CD4-positive, alpha-beta T cell treated with Interleukin-4 for 1 hour (primary cell): ENCODE data around the gene NT5E.

Source experiments
- DNase-seq, 2 donors: peaks; one replicate each; pipeline ENCODE4 v3.0.0-alpha.2; 2020 to 2022

The NT5E gene

GRCh38 chr6:85422996-85423395 lies 26.9 kb upstream of the NT5E start:
- DNase-seq: no peak

- DNase-seq: no peak
Measured at GRCh38 chr6:85424981-85425380, 24.9 kb upstream of the NT5E start.

- DNase-seq: no peak
Measured at GRCh38 chr6:85425997-85426396, 23.9 kb upstream of the NT5E start.

- no peak for DNase-seq
Measured at GRCh38 chr6:85428486-85428885, 21.4 kb upstream of the NT5E start.

- no peak for DNase-seq
Measured at GRCh38 chr6:85429346-85429745, 20.5 kb upstream of the NT5E start.

DNA sequence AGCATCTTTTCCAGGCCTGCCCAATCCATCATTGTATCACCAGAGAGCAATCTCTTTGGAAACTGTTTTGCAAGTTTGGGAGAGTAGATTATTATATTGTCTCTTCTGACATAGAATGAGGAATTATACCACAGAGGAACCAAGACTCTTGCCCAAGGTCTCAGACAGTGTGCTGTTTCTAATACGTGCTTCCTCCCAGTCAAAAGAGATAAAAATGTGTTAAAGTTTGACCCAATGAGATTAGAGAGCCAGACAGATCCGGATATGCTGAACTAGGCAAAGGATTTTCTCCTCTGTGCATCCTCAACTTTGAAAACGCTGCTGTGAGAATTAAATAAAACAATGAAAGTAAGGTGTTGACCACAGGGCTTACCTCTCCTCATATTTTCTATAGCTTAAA lies 18.6 kb upstream of the NT5E start:
- no peak for DNase-seq

DNA sequence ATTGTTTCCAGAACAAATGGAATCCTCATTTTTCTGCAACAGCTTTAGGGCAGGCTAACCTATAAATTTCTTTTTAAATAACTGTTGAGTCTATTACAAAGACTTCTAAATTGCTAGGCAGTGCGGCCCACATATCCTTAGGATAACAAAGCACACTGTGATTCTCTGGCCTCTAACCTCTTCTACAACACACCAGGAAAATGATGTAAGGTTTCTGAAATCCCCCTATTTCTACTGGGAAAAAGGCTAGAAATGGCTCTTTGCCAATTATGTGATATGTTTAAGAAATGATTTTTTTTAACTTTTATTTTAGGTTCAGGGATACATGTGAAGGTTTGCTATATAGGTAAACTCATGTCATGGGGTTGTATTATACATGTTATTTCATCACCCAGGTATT lies 17.3 kb upstream of the NT5E start:
- DNase-seq: no peak

- no peak for DNase-seq
Measured at GRCh38 chr6:85435851-85436250, 14.0 kb upstream of the NT5E start.

DNA sequence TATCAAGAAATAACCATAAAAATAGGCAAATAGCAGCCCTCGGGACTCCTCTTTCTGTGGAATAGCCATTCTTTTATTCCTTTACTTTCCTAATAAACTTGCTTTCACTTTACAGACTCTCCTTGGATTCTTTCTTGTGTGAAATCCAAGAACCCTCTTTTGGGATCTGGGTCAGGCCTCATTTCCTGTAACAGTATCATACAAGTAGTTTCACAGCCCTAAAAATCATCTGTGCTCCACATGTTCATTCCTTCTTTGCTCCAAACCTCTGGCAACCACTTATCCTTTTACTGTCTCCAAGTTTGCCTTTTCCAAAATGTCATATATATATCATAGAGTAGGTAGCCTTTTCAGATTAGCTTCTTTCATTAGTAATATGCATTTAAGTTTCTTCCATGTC lies 13.5 kb upstream of the NT5E start:
- DNase-seq: no peak

DNA sequence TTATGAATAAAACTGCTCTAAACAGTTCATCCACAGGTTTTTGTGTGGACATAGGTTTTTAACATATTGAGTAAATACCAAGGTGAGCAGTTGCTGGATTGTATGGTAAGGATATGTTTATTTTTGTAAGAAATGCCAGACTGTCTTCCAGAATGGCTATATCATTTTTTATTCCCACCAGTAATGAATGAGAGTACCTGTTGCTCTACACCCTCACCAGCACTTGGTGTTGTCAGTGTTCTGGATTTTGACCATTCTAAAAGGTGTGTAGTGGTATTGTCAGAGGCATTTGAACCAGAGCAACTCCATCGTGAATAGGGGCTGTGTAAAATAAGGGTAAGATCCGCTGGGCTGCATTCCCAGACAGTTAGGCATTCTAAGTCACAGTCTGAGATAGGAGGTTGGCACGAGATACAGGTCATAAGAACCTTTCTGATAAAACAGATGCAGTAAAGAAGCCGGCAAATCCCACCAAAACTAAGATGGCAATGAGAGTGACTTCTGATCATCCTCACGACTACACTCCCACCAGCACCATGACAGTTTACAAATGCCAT lies 12.9 kb upstream of the NT5E start:
- no peak for DNase-seq

DNA sequence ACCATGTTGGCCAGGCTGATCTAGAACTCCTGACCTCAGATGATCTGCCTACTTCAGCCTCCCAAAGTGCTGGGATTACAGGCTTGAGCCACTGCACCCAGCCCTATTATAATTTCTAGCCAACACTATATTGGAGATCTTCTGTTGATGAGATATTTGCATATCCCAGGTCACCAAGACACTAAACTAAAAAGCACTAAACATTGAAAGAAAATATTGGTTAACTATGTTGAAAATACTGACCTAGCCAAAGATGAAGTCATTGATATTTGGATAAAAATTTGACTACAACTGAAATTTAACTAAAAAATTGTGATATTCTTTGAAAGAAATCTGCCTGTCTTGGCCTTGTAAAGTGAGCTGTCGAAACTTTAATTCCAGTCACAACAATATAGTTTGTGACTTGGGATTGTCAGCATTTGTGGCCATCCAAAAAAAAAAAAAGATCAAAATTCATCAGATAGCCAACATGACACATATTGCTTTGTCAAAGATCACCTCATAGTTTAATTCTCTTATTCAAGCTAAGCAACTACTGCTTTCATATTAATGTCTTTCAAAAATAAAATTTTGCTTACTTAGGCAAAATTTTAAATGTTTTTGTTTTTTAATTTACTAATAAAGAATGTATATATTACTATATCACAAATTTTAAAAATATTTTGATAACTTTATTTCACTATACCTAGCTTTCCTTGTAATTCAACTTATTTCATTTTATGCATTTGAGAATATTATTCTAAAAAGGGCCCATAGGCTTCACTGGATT lies 6.3 kb upstream of the NT5E start:
- no peak for DNase-seq

DNA sequence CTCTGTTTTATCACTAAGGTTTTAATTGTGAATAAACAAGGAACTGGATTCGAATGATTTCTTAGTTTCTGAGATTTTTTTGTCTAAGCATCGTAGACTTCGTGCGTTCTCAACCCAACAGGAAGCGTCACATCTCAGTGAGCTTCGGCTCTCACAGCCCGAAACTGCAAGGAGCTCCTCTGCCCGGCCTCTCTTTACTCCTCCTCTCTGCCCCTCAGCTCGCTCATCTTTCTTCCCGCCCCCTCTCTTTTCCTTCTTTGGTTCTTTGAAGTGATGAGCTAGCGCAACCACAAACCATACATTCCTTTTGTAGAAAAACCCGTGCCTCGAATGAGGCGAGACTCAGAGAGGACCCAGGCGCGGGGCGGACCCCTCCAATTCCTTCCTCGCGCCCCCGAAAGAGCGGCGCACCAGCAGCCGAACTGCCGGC lies 480 bp upstream of the NT5E start:
- DNase-seq: peak; percentile 18 to 48

DNA sequence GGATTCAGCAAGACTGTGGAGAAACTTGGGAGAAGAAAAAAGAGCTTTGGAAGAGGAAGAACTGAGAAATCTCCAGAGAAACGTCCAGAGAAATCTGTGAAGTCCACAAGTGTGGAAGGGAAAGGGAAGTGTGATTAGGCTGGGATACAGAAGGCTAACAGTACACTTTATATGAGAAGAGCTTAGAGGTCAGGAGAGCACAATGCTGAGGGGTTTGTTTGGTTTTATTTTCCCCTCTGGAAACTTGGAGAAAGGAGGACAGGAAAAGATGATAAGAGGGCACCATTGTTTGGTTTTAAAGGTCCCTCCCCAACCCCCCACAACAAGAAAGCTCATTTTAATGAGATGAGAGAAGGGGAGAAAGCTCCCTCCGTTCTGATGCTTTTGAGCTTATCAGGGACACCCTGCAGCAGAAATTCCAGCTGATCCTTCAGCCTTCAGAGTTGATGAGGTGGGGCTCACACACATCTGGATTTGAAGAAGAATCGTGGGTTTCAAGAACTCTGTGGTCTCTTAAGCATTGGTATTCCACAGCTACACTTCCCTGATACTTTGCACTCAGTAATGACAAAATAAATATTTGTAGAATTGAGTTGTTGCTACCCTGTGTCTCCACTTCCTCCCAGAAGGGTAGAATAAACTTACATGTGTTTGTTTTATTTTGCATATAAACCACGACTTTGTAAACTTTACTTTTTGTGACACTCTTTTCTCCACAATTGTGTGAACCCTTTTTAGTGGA lies 1.9 kb downstream of the NT5E start:
- no peak for DNase-seq

- no peak for DNase-seq
Measured at GRCh38 chr6:85452441-85452881, 2.6 kb downstream of the NT5E start.

GRCh38 chr6:85453052-85453451 lies 3.2 kb downstream of the NT5E start:
- no peak for DNase-seq

- no peak for DNase-seq
Measured at GRCh38 chr6:85453490-85453889, 3.6 kb downstream of the NT5E start.

GRCh38 chr6:85455471-85456026 lies 5.7 kb downstream of the NT5E start:
- no peak for DNase-seq

GRCh38 chr6:85456782-85457181 lies 6.9 kb downstream of the NT5E start:
- DNase-seq: no peak

GRCh38 chr6:85458184-85458583 lies 8.3 kb downstream of the NT5E start:
- DNase-seq: no peak

DNA sequence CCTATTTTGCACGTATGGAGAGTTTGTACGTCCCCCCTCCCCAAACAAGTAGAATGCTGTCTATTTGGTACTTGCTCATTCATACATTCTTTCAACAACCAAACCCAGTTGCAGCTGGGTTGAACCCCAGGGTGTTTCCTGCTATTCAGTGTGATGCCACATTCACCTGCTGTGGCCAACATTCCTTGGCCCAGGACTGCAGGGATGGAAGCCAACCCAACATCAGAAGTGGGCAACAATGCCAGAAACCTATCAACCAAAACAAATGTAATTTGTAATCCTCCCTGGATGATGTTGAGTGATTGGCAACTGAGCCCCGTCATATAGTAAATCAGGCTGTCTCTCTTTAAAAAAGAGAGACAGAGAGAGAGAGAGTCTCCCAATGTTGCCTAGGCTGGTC lies 8.9 kb downstream of the NT5E start:
- no peak for DNase-seq

- no peak for DNase-seq
Measured at GRCh38 chr6:85459224-85459901, 9.5 kb downstream of the NT5E start.

DNA sequence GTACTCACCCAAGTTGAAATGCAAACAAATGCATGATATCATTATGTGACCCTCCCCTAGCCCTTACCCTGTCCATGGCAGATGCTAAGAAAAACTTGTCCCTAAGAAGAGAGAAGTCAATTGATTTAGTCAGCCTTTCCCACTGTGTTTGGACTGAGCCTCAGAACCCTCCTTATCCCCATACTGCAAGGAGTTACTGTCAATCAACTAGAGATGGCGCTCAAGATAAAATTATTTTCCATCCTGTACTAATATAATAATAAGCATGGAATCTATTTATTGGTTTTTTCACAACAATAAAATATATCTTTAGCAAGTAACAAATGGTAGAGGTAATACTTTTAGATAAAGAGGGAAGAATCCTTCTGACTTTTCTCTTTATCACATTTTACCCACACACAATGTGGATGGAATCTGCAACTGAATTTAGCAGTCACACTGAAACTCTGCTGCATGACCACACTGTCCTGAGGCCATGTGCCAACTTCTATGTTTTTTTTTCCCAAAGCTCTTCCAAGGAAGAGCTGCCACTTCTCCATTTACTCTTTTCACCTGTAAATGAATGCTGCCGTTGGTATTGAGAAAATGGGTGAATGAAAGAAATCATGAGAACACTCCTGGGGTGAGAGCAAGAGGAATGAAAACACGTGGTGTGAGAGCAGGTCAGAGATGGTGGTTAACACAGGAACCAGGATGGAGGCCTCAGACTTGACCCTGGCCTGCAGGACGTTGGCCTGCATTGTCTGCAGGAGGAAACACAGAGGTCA lies 10.5 kb downstream of the NT5E start:
- no peak for DNase-seq
